Measurements from ENCODE around the gene TMCC1.
"Not testable (repeated sequence)": the region's sequence is repeated elsewhere in the genome, so short reads cannot be mapped to it uniquely, and the experiment has no call there.

The TMCC1 gene

GRCh38 chr3:129893581-129894070 is at the start of gene TMCC1:
Gene TMCC1, minus strand, starts transcription at chr3:129893711.
- DNase-seq, result peak; percentile 91

DNA sequence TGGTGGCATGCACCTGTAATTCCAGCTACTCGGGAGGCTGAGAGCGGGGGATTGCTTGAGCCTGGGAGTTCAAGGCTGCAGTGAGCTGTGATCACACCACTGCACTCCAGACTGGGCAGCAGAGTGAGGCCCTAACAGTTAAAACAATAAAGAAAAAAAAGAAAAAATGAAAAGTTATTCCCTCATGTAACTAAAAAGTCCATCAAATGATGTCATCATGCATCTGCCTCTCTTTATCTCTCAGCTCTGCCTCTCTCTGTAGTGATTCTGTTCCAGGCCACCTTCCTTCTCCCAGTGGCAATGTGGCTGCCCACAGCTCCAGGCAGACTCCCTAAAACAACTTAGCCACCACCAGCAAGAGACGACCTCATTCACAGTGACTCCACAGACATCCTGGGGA is 49.5 kb upstream of the TMCC1 start:
- no peak for DNase-seq

DNA sequence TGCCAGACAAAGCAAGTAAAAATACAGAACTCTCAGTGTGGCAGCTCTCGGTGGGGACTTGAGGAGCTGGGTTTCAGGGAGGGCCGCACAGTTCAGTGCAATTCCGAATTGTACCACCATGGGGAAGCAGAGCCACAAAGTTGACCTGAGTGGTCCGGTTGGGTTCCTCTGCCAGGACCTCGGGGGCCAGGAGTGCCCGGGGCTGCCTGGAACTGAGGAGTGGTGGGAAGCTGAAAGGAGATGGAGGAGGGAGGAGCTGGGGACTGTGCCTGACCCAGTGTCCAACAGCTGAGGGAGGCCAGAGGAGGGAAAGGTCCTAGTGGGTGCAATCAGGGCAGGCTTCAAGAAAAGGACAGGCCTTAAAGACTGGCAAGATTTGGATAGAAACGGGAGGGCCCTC is 48.8 kb upstream of the TMCC1 start:
- peak; percentile 54 for DNase-seq

GRCh38 chr3:129940086-129940485 is 46.6 kb upstream of the TMCC1 start:
- no peak for DNase-seq

DNA sequence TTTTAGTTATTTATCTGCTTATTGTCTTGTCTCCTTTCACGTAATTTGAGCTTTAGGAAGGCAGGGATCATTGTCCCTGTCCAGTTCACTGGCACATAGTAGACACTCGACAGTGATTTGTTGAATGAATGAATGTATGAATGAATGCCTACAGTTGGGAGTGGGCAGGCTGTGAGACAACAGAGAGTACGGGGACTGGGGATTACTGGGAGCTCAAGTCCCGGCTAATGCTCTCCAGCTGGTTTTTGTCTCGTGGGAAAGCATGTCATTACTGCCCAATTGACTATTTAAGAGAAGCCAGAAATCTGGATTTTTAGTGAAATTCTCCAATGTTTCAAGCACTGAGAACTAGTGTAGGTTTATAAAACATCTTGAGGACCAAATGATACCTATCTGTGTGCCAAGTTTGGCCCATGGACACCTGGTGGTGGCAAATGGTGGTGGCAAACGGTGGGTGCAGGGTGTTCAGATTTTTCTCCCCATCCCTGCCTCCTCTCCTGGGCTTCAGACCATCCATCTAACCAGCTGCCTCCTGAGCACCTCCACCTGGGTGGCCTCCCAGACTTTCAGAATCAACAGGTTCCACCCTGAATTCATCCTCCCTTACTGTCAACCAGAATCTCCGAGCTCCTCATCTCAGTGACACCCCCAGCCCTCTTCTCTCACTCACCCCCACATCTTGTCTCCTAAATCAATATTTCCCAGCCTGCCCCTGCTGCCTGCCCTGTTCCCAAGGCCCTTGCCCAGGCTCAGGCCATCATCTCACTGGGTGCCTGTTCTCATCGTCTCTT is 44.8 kb upstream of the TMCC1 start:
- DNase-seq, result no peak

DNA sequence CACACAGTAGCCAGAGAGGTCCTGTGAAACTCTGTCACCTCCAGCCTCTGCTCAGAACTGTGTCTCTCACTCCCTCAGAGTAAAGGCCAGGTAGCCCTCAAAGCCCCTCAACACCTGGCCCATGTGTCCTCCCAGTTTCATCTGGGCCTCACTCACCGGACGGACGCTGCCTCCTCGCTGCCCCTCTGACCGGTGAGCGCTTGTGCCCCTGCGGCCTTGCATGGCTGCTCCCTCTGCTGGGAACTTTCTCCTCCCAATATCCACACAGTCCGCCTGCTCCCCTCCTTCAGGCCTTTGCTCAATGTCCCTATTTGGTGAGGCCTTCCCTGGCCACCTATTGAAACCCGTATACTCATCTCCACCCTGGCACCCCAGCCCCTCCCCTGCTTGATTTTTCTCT is 44.2 kb upstream of the TMCC1 start:
- no peak for DNase-seq

DNA sequence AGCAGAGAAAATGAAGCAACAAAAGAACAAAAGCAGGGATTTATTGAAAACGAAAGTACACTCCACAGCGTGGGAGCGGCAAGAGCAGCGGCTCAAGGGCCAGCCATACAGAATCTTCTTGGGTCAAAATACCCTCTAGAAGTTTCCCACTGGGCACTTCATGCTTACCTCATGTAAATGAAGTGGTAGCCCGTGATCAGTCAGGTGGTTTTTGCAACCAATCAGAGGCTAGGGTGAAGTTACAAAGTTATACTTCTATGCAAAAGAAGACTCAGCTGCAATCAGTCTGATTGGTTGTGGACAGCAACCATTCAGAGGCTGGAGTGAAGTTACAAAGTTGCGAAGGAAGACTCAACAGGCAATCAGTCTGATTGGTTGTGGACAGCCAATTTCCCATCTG is 43.2 kb upstream of the TMCC1 start:
- peak; percentile 22 for DNase-seq

GRCh38 chr3:129934234-129935123 is 41.0 kb upstream of the TMCC1 start:
- peak; percentile 32 for DNase-seq

GRCh38 chr3:129933471-129933870 is 40.0 kb upstream of the TMCC1 start:
- no peak for DNase-seq

DNA sequence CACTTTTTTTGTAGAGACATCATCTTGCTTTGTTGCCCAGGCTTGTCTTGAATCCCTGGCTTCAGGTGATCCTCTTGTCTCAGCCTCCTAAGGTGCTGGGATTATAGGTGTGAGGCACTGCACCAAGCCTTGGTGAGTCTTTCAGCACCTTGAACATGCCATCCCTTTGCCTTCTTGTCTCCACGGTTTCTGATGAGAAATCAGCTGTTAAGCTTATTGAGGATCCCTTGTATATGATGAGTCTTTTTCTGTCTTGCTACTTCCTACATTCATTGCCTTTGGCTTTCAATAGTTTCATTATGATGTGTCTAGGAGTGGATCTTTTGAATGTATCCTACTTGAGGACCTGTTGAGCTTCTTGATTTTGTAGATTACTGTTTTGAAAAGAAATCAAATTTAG is 35.9 kb upstream of the TMCC1 start:
- no peak for DNase-seq

- DNase-seq, result no peak
Observed at GRCh38 chr3:129927072-129927471, 33.6 kb upstream of the TMCC1 start.

- DNase-seq, result no peak
Observed at GRCh38 chr3:129919806-129920205, 26.3 kb upstream of the TMCC1 start.

DNA sequence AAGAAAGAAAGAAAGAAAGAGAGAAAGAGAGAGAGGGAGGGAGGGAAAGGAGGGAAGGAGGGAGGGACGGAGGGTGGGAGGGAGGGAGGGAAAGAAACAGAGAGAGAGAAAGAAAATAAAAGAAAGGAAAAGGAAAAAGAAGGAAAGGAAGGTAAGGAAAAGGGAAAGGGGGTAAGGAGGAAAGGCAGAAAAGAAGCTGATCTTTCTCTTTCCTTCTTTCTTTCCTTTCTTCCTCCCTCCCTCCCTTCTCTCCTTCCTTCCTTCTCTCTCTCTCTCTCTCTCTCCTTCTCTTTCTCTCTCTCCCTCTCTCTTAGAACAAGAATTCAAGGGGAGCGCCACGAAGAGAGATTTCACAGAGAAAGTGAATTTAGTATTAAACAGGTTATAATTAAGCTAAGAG is 25.8 kb upstream of the TMCC1 start:
- no peak for DNase-seq

- DNase-seq, result no peak
Observed at GRCh38 chr3:129918461-129918860, 24.9 kb upstream of the TMCC1 start.

- DNase-seq, result no peak
Observed at GRCh38 chr3:129917423-129918007, 24.0 kb upstream of the TMCC1 start.

GRCh38 chr3:129913618-129914017 is 20.1 kb upstream of the TMCC1 start:
- DNase-seq, result no peak

DNA sequence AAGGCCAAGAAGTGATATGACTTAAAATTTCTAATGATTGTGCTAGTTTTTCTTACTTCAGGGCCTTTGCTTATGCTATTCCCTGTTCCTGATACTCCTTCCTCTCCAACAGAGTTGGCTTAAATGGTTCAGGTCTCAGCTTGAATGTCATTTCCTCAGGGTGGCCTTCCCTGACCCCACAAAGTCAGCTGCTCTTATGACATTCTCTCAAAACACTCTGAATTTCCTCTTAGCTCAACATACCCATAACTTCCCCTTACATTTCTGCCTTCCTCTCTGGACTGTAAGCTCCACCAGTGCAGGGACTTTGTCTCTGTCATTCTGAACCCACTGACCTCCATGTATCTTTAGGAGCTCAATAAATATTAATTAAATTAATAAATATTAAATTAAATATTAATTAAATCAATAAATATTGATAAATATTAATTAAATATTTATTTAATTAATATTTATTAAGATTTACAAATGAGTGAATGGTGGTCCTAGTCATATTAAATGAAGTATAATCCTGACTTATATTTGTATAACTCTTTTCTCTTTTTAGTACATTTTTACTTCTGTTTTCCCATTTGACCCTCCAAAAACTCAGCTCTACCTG is 17.9 kb upstream of the TMCC1 start:
- no peak for DNase-seq

DNA sequence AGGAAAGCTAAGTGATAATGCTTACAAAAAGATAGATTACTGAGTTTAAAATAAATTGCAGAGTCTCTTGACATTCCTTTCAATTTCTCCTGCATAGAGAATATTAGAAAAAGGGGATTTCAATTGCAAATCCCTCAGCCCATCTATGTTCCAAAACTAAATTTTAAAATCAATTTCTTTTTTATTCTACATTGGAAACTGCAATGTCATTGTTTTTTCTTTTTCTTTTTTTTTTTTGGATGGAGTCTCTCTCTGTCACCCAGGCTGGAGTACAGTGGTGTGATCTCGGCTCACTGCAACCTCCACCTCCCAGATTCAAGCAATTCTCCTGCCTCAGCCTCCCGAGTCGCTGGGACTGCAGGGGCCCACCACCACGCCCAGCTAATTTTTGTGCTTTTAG is 15.7 kb upstream of the TMCC1 start:
- not testable (repeated sequence) for DNase-seq

- DNase-seq, result no peak
Observed at GRCh38 chr3:129908417-129908816, 14.9 kb upstream of the TMCC1 start.

GRCh38 chr3:129901272-129901671 is 7.8 kb upstream of the TMCC1 start:
- DNase-seq, result not testable (repeated sequence)

- DNase-seq, result no peak
Observed at GRCh38 chr3:129897026-129897425, 3.5 kb upstream of the TMCC1 start.

DNA sequence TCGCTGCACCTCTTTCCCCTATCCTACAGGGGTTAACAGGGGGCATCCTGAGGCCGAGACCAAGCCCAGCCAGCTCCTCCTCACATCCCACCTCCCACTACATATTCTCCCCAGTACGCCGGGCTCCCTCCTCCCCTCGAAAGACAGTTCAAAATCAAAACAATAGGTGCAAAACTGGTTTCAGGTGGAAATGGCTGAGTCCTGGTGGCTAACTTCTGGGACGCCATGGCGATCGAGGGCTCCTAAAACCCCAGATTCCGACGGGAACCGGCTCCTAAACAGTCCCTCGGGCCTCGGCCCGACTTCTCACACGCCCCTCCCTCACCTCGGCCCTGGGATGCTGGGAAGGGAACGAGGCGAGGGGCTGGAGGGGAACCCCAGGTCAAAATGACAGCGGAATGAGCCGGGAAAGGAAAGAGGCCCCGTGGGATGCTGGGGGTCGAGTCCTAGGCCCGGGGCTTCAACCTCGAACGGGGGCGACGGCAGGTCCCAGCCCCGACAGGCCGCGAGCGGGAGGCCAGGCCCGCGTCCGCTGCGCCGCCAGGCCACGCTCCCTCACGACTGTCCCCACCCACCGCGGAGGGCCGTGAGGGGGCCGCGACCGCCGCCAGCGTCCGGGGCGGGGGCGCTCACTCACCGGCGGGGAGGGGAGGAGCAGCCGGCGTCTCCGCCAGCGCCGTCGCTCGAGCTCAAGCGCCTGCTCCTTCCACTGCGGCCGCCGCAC is 492 bp downstream of the TMCC1 start:
- peak; percentile 74 for DNase-seq

Measured in activated CD4-positive, alpha-beta T cell treated with anti-CD3 and anti-CD28 coated beads, Interleukin-2, Interleukin-6, amounts not matched to agents 100 ng/mL and 50 ng/mL, durations not matched to agents 16 hours and 8 hours (primary cell).